ENCODE results near the gene TCEANC2. TPM values are rescaled to one million over a fixed set of nuclear protein-coding genes. Genes with fewer than 3 reads are reported as not detected.

TCEANC2 gene
- total RNA-seq, 1 experiment from 2014 or later: 5.3 TPM

DNA sequence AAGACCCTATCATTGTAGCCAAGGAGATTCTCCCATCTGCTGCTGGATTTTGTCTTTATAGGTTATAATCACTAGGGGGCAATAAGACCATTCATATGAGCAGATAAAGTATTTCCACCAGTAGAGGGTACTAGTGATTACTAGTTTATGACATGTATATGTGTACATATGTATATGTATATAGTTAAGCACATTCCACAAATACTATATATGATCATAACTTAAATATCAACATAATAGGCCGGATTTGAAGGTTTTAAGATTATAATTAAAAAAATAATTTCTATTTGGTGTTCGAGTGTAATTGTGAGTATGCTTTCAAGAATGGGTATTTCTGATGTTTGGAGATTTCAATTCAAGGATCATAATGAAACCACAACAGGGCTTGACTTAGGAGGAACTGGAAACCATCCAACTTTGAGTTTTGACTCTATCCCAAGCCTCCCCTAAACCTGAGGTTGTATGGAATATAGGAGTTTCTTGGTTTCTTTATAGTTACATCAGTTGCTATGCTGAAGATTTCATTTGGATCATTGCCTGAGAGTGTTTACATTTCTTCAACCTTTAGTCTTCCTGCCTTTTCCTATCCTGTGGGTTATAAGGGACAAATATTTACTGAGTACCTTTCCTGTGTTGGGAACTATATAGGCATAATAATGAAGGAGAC lies 16.9 kb downstream of the TCEANC2 start:
- TF ChIP-seq CTCF (conservative IDR thresholded peaks at IDR 0.05): peak; percentile 75
- peaks cover 6 to 14% (median 9%) of the 10 kb centered on the region in 3 experiments for H3K36me3 Mint-ChIP-seq (ENCODE audit: insufficient read depth in 1 of 3, low read depth in 3 of 3)
- Histone ChIP-seq H2AFZ (ENCODE audit: low read length) (no peak overlapping the region), H3K27me3 (ENCODE audit: insufficient read depth, low read length) (no peaks in the 10 kb centered on the region), H4K8ac (replicated peaks; ENCODE audit: insufficient read length, low read depth, low read length) (no peak overlapping the region), H3K9ac (ENCODE audit: extremely low read depth, insufficient read length, low read length) (no peak overlapping the region), H3K14ac (ENCODE audit: insufficient read depth, low read length) (no peak overlapping the region), H2BK15ac (ENCODE audit: low read depth, low read length) (no peak overlapping the region), H4K91ac (ENCODE audit: insufficient read length, low read depth, low read length) (no peak overlapping the region), H2BK12ac (ENCODE audit: insufficient read length, low read depth, low read length) (no peak overlapping the region), H3K4me1 (ENCODE audit: insufficient read depth, low read length) (no peaks in the 10 kb centered on the region), H2AK5ac (ENCODE audit: insufficient read length, low read length) (no peak overlapping the region), H3K4ac (ENCODE audit: low read depth, low read length) (no peak overlapping the region), H3K23ac (ENCODE audit: insufficient read length, low read depth, low read length) (no peak overlapping the region), H3K9me3 (ENCODE audit: control insufficient read depth, low read depth, low read length) (no peaks in the 10 kb centered on the region), H3K18ac (ENCODE audit: insufficient read length, low read depth, low read length) (no peak overlapping the region), H3K4me2 (ENCODE audit: insufficient read depth, insufficient read length, low read length) (no peak overlapping the region), H3K79me2 (ENCODE audit: insufficient read depth, low read length) (no peaks in the 10 kb centered on the region), H3K79me1 (ENCODE audit: insufficient read depth, low read depth, low read length, poor library complexity, severe bottlenecking) (no peaks in the 10 kb centered on the region), H3K56ac (ENCODE audit: insufficient read length, low read depth, low read length) (no peak overlapping the region), H4K20me1 (ENCODE audit: control insufficient read depth, insufficient read depth, insufficient read length) (no peaks in the 10 kb centered on the region), H4K5ac (ENCODE audit: insufficient read length, low read depth, low read length) (no peak overlapping the region), H3T11ph (ENCODE audit: low read length) (no peak overlapping the region), H2BK120ac (ENCODE audit: low read depth, low read length, poor library complexity, severe bottlenecking) (no peak overlapping the region), H2BK20ac (ENCODE audit: low read depth, low read length, poor library complexity, severe bottlenecking) (no peak overlapping the region), H3K27ac (ENCODE audit: insufficient read length, low read depth, low read length) (no peak overlapping the region), H3K23me2 (ENCODE audit: insufficient read length, low read depth, low read length, poor library complexity, severe bottlenecking) (no peaks in the 10 kb centered on the region), H2BK5ac (ENCODE audit: insufficient read length, low read length) (no peak overlapping the region)
- H3K4me1 Mint-ChIP-seq: no peaks in the 10 kb centered on the region
- no peak overlapping the region for H3K4me3 Mint-ChIP-seq
- H3K27ac Mint-ChIP-seq: no peak overlapping the region
- DNase-seq: no peak
- WGBS (ENCODE audit: extremely low coverage, insufficient read length, low lambda C conversion rate): 100% methylated on average over 1 of the region's 2 CpGs
- no peaks in the 10 kb centered on the region for H3K27me3 Mint-ChIP-seq (ENCODE audit: low read depth)
- peaks cover 0 to 3% of the 10 kb centered on the region in 2 experiments; a peak in 1 of 5 replicates for H3K9me3 Mint-ChIP-seq
